ENCODE data around the gene SERGEF. TPM values are rescaled to one million over a fixed set of nuclear protein-coding genes. Genes with fewer than 3 reads are reported as not detected.

Gene SERGEF
- total and polyA plus RNA-seq, 11 donors, result 11.6 to 55.0 (median 22.1) TPM

DNA sequence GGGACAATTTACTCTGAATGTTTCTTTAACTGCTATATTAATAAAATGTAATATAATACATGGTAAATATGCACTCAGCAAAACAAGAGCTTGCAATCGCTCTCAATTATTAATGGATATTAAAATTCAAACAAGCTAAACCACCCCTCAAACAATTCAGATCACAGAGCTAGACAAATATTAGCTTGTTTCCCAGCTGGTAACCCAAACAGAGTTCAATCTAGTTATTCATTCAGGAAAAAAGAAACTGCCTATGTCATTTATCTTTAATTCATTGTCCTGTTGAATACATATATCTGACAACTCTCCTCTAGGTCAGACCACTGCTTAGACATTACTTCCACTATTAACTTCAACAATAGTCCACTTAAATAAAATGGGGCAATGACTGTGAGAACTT lies 78.7 kb downstream of the SERGEF start:
- ATAC-seq, result no peak
- DNase-seq, result no peak
- H3K9me3 ChIP-seq, result peaks cover 0 to 6% (median 0%) of the 10 kb centered on the region in 12 donors
- intact Hi-C loops (cut with DNase I), result no loop called here
- WGBS, 4 donors, result 95 to 100% (median 98%) methylated on average over 1 of the region's 1 CpG
- no peaks in the 10 kb centered on the region for H3K27me3 ChIP-seq
- TF ChIP-seq, protein P1, sequence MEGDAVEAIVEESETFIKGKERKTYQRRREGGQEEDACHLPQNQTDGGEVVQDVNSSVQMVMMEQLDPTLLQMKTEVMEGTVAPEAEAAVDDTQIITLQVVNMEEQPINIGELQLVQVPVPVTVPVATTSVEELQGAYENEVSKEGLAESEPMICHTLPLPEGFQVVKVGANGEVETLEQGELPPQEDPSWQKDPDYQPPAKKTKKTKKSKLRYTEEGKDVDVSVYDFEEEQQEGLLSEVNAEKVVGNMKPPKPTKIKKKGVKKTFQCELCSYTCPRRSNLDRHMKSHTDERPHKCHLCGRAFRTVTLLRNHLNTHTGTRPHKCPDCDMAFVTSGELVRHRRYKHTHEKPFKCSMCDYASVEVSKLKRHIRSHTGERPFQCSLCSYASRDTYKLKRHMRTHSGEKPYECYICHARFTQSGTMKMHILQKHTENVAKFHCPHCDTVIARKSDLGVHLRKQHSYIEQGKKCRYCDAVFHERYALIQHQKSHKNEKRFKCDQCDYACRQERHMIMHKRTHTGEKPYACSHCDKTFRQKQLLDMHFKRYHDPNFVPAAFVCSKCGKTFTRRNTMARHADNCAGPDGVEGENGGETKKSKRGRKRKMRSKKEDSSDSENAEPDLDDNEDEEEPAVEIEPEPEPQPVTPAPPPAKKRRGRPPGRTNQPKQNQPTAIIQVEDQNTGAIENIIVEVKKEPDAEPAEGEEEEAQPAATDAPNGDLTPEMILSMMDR (IDR thresholded peaks at IDR 0.05), result no peak
- no peak for TF ChIP-seq POLR2A (IDR thresholded peaks at IDR 0.05)
- H3K4me3 ChIP-seq, result no peak overlapping the region
- no peak overlapping the region for H3K27ac ChIP-seq
- H3K36me3 ChIP-seq, result no peaks in the 10 kb centered on the region
- peaks cover 0 to 2% (median 0%) of the 10 kb centered on the region in 12 donors for H3K4me1 ChIP-seq

DNA sequence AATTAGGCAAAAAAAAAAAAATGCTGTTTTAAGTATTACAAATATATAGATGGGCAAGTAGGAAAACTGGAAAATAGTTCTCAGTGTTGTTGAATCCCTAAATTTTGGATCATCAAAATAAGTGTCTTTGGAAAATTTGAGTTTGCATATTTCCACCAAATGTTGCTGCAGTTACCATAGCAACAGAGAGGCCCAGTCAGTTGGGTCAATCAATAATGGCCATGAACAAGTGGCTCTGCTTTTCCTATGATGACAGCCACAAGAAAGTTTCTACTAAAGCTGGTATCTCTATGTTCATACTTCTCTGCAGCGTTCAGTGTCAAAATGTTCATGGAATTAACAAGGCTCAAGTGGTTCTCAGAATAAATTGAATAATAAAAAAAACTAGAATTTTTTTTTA lies 79.1 kb downstream of the SERGEF start:
- H3K4me1 ChIP-seq, result no peaks in the 10 kb centered on the region
- H3K9me3 ChIP-seq, result peaks cover 0 to 6% (median 0%) of the 10 kb centered on the region in 12 donors
- TF ChIP-seq, protein P1 (IDR thresholded peaks at IDR 0.05), result no peak
- TF ChIP-seq POLR2A (IDR thresholded peaks at IDR 0.05), result no peak
- no peak overlapping the region for H3K27ac ChIP-seq
- DNase-seq, result no peak
- ATAC-seq, result no peak
- H3K4me3 ChIP-seq, result no peak overlapping the region
- WGBS, 4 donors, result 86 to 95% (median 94%) methylated on average over 1 of the region's 1 CpG
- no peaks in the 10 kb centered on the region for H3K27me3 ChIP-seq
- intact Hi-C loops (cut with DNase I), result no loop called here
- no peaks in the 10 kb centered on the region for H3K36me3 ChIP-seq

DNA sequence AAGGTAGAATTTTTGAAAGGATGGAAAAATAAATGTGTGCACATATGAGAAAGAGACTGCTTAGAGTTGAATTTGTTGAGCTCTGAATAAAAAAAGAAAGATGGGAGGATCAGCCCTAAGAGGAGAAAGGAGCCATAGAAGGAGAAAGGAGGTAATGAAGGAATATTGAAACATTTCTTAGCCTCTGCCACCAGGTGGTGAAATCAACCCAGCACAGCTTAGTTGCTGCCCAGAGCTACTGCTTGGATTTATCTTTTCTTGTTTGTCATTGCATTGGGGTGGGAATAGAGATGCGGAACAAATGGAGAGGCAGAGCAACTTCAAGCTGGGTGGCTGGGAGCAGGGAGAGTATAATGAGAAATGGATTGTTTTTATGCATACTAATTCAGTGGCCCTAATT lies 80.4 kb downstream of the SERGEF start:
- no peak overlapping the region for H3K27ac ChIP-seq
- no peaks in the 10 kb centered on the region for H3K27me3 ChIP-seq
- ATAC-seq (no peak), DNase-seq (no peak)
- H3K9me3 ChIP-seq, result peaks cover 0 to 6% (median 0%) of the 10 kb centered on the region in 12 donors
- TF ChIP-seq, protein P1 (IDR thresholded peaks at IDR 0.05), result no peak
- TF ChIP-seq POLR2A (IDR thresholded peaks at IDR 0.05), result no peak
- no peak overlapping the region for H3K4me3 ChIP-seq
- H3K36me3 ChIP-seq, result no peaks in the 10 kb centered on the region
- WGBS, 4 donors, result 95 to 100% (median 97%) methylated on average over 1 of the region's 1 CpG
- H3K4me1 ChIP-seq, result peaks cover 0 to 7% (median 0%) of the 10 kb centered on the region in 12 donors
- intact Hi-C loops (cut with DNase I), result no loop called here

DNA sequence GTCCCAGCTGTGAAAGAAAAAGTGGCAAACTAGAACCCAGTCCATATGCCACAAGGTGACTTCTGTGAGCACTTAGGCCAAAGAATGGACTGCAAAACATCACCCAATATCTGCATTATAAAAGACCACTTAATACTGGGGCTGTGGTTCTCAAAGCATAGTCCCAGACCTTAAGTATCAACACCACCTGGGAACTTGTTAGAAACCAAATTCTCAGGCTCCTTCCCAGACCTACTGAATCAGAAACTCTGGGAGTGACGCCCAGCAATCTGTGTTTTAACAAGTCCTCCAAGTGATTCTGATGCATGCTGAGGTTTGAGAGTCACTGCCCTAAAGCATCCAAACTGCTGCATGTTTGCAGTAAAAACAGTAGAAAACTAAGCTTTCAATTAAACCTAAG lies 81.3 kb downstream of the SERGEF start:
- 94 to 100% (median 97%) methylated on average over 1 of the region's 1 CpG for whole genome bisulfite sequencing, 4 donors

More for the DNA sequence above, 81.3 kb downstream of the SERGEF start:
- TF ChIP-seq, protein P1 (IDR thresholded peaks at IDR 0.05), result no peak
- no peak for TF ChIP-seq POLR2A (IDR thresholded peaks at IDR 0.05)
- Histone ChIP-seq H3K4me1 (peaks cover 0 to 7% (median 0%) of the 10 kb centered on the region in 12 donors), H3K27ac (no peak overlapping the region), H3K4me3 (no peak overlapping the region), H3K36me3 (no peaks in the 10 kb centered on the region), H3K27me3 (no peaks in the 10 kb centered on the region), H3K9me3 (peaks cover 0 to 6% (median 0%) of the 10 kb centered on the region in 12 donors)
- intact Hi-C loops (cut with DNase I), result no loop called here
- ATAC-seq, result no peak
- no peak for DNase-seq

All from heart left ventricle (tissue), 16 donors.